ENCODE data around the gene BCL11A. TPM values are rescaled to one million over a fixed set of nuclear protein-coding genes. Genes with fewer than 3 reads are reported as not detected.

BCL11A gene
- total and polyA plus RNA-seq, 8 donors = 1.2 to 27.4 (median 16.3) TPM

DNA sequence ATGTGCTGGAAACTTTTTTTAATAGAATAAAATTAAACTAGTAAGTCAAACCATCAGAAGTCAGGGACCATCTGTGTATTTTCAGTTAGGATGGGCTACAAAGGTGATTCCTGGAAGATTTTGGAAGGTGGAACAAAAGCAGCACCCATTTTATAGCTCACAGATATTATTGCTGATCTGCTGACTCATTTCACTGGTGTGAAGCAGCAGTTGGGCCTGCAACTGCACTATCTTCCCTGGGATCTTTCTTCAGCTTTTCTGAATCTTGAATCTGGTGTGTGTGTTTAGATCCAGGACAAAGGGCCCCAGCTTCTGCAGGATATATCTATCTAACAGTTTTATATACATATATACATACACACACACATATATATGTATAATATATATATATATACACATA, 35.6 kb upstream of the BCL11A start:
- Histone ChIP-seq H3K27me3 (peaks cover 0 to 15% (median 0%) of the 10 kb centered on the region in 3 donors), H3K36me3 (no peaks in the 10 kb centered on the region), H3K4me1 (no peaks in the 10 kb centered on the region), H3K27ac (no peak overlapping the region), H3K4me3 (no peak overlapping the region), H3K9me3 (peaks cover 0 to 14% (median 7%) of the 10 kb centered on the region in 4 donors)
- intact Hi-C loops (cut with DNase I; ENCODE audit: low total_unique reads) = no loop called here
- no peak for DNase-seq
- TF ChIP-seq POLR2A (IDR thresholded peaks at IDR 0.05) = no peak
- no peak for TF ChIP-seq EP300 (IDR thresholded peaks at IDR 0.05)
- no peak for TF ChIP-seq CTCF (IDR thresholded peaks at IDR 0.05)

- Histone ChIP-seq H3K4me3 (no peak overlapping the region), H3K27me3 (peaks cover 0 to 45% (median 8%) of the 10 kb centered on the region in 3 donors), H3K27ac (no peak overlapping the region), H3K4me1 (peaks cover 0 to 11% (median 8%) of the 10 kb centered on the region in 4 donors), H3K9me3 (no peaks in the 10 kb centered on the region), H3K36me3 (no peaks in the 10 kb centered on the region)
- intact Hi-C loops (cut with DNase I; ENCODE audit: low total_unique reads) = no loop called here
- no peak for TF ChIP-seq CTCF (IDR thresholded peaks at IDR 0.05)
- no peak for TF ChIP-seq EP300 (IDR thresholded peaks at IDR 0.05)
- TF ChIP-seq POLR2A (IDR thresholded peaks at IDR 0.05) = no peak
- TF ChIP-seq POLR2AphosphoS5 (IDR thresholded peaks at IDR 0.05) = no peak
- WGBS, 5 donors = 43 to 66% (median 60%) methylated on average over 6 of the region's 6 CpGs
- DNase-seq = no peak
These were observed 32.6 kb upstream of the BCL11A start for GRCh38 chr2:60586081-60586480.

DNA sequence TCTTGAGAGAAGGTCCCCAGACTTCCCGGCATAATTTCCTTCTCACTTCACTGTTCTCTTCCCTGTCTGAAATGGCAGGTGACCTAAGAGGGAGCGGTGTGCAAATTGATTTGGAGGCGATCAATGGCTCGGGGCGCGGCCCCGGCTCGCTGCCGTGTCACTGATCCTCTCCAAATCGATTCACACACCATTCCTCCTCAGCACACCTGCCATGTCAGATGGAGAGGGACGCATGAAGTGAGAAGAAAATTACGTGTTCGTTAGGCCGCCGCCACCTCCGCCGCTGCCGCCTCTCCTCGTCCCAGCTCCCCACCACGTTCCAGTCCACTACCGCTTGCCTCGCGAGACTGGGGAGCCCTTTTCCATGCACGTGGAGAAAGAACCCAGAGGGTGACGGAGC, 31.8 kb upstream of the BCL11A start:
- intact Hi-C loops (cut with DNase I; ENCODE audit: low total_unique reads) = no loop called here
- H3K9me3 ChIP-seq = no peaks in the 10 kb centered on the region
- TF ChIP-seq EP300 (IDR thresholded peaks at IDR 0.05) (no peak), POLR2AphosphoS5 (IDR thresholded peaks at IDR 0.05) (no peak), POLR2A (IDR thresholded peaks at IDR 0.05) (no peak), CTCF (IDR thresholded peaks at IDR 0.05) (no peak)

GRCh38 chr2:60583604-60584003, 30.1 kb upstream of the BCL11A start:
- peaks cover 0 to 57% (median 8%) of the 10 kb centered on the region in 3 donors for H3K27me3 ChIP-seq
- H3K4me3 ChIP-seq = no peak overlapping the region
- intact Hi-C loops (cut with DNase I; ENCODE audit: low total_unique reads) = no loop called here
- no peak overlapping the region for H3K27ac ChIP-seq
- H3K9me3 ChIP-seq = no peaks in the 10 kb centered on the region
- no peaks in the 10 kb centered on the region for H3K36me3 ChIP-seq
- 63 to 84% (median 70%) methylated on average over 5 of the region's 5 CpGs for WGBS, 5 donors
- no peak for DNase-seq
- TF ChIP-seq EP300 (IDR thresholded peaks at IDR 0.05) (no peak), CTCF (IDR thresholded peaks at IDR 0.05) (no peak), POLR2AphosphoS5 (IDR thresholded peaks at IDR 0.05) (no peak), POLR2A (IDR thresholded peaks at IDR 0.05) (no peak)
- peaks cover 0 to 11% (median 8%) of the 10 kb centered on the region in 4 donors for H3K4me1 ChIP-seq

More for the DNA sequence above, 31.8 kb upstream of the BCL11A start:
- Histone ChIP-seq H3K27ac (no peak overlapping the region), H3K4me3 (no peak overlapping the region), H3K27me3 (peaks cover 0 to 53% (median 8%) of the 10 kb centered on the region in 3 donors), H3K36me3 (no peaks in the 10 kb centered on the region), H3K4me1 (peaks cover 0 to 11% (median 8%) of the 10 kb centered on the region in 4 donors)
- DNase-seq = no peak
- 94 to 97% (median 96%) methylated on average over 25 of the region's 25 CpGs for WGBS, 5 donors
